ENCODE measurements around the gene ACTN1. TPM values are rescaled to one million over a fixed set of nuclear protein-coding genes. Genes with fewer than 3 reads are reported as not detected.

The ACTN1 gene
- total RNA-seq, 1 donor, result 447 TPM

DNA sequence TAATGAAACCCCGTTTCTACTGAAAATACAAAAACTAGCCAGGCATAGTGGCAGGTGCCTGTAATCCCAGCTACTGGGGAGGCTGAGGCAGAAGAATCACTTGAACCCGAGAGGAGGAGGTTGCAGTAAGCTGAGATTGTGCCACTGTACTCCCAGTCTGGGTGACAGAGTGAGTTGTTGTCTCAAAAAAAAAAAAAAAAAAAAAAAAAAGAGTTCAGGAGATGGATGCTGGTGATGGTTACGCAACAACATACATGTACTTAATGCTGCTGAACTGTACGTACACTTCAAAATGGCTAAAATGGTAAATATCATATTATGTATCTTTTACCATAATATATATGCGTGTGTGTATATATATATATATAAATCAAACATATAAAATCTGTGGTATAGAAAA, 29.0 kb downstream of the ACTN1 start:
- DNase-seq (ENCODE audit: insufficient read length, low spot score, missing footprints), result no peak
- H3K36me3 ChIP-seq (ENCODE audit: insufficient read depth, low read length), result peaks cover 20% of the 10 kb centered on the region
- peak overlapping the region; percentile 84 for H3K27ac ChIP-seq (ENCODE audit: low read depth, low read length)

DNA sequence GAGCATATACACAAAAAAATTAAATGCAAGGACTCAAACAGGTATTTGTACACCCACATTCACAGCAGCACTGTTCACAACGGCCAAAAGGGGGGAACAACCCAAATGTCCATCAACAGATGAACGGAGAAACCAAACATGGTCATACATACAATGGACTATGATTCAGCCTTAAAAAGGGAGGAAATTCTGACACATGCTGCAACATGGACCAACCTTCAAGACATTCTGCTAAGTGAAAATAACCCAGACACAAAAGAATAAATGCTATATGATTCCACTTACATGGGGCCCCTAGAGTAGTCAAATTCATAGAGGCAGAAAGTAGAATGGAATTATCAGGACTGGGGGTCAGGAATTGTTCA, 29.5 kb downstream of the ACTN1 start:
- peak overlapping the region; percentile 84 for H3K27ac ChIP-seq (ENCODE audit: low read depth, low read length)
- H3K4me2 ChIP-seq (ENCODE audit: insufficient read depth, low read length), result peak overlapping the region; percentile 45
- no peak overlapping the region for H2AFZ ChIP-seq (ENCODE audit: low read length)
- DNase-seq (ENCODE audit: insufficient read length, low spot score, missing footprints), result no peak
- peaks cover 94% of the 10 kb centered on the region for H3K4me1 ChIP-seq (ENCODE audit: insufficient read depth, low read length)
- H3K9me3 ChIP-seq (ENCODE audit: low read depth, low read length), result no peaks in the 10 kb centered on the region
- H3K4me3 ChIP-seq (ENCODE audit: insufficient read depth, low read length), result no peak overlapping the region
- H4K20me1 ChIP-seq (ENCODE audit: insufficient read depth, low read length), result peaks cover 76% of the 10 kb centered on the region
- H3K27me3 ChIP-seq (ENCODE audit: insufficient read depth, low read length), result no peaks in the 10 kb centered on the region
- H3K79me2 ChIP-seq (ENCODE audit: insufficient read depth, low read length), result peaks cover 98% of the 10 kb centered on the region
- peaks cover 20% of the 10 kb centered on the region for H3K36me3 ChIP-seq (ENCODE audit: insufficient read depth, low read length)
- TF ChIP-seq, protein P1, sequence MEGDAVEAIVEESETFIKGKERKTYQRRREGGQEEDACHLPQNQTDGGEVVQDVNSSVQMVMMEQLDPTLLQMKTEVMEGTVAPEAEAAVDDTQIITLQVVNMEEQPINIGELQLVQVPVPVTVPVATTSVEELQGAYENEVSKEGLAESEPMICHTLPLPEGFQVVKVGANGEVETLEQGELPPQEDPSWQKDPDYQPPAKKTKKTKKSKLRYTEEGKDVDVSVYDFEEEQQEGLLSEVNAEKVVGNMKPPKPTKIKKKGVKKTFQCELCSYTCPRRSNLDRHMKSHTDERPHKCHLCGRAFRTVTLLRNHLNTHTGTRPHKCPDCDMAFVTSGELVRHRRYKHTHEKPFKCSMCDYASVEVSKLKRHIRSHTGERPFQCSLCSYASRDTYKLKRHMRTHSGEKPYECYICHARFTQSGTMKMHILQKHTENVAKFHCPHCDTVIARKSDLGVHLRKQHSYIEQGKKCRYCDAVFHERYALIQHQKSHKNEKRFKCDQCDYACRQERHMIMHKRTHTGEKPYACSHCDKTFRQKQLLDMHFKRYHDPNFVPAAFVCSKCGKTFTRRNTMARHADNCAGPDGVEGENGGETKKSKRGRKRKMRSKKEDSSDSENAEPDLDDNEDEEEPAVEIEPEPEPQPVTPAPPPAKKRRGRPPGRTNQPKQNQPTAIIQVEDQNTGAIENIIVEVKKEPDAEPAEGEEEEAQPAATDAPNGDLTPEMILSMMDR (IDR thresholded peaks at IDR 0.05; ENCODE audit: extremely low read depth, low read depth, low read length), result no peak

More for the DNA sequence above, 29.0 kb downstream of the ACTN1 start:
- H3K27me3 ChIP-seq (ENCODE audit: insufficient read depth, low read length), result no peaks in the 10 kb centered on the region
- peaks cover 94% of the 10 kb centered on the region for H3K4me1 ChIP-seq (ENCODE audit: insufficient read depth, low read length)
- H4K20me1 ChIP-seq (ENCODE audit: insufficient read depth, low read length), result peaks cover 81% of the 10 kb centered on the region
- TF ChIP-seq, protein P1 (IDR thresholded peaks at IDR 0.05; ENCODE audit: extremely low read depth, low read depth, low read length), result no peak
- no peak overlapping the region for H2AFZ ChIP-seq (ENCODE audit: low read length)
- no peak overlapping the region for H3K4me2 ChIP-seq (ENCODE audit: insufficient read depth, low read length)
- H3K79me2 ChIP-seq (ENCODE audit: insufficient read depth, low read length), result peaks cover 98% of the 10 kb centered on the region
- no peaks in the 10 kb centered on the region for H3K9me3 ChIP-seq (ENCODE audit: low read depth, low read length)
- no peak overlapping the region for H3K4me3 ChIP-seq (ENCODE audit: insufficient read depth, low read length)

DNA sequence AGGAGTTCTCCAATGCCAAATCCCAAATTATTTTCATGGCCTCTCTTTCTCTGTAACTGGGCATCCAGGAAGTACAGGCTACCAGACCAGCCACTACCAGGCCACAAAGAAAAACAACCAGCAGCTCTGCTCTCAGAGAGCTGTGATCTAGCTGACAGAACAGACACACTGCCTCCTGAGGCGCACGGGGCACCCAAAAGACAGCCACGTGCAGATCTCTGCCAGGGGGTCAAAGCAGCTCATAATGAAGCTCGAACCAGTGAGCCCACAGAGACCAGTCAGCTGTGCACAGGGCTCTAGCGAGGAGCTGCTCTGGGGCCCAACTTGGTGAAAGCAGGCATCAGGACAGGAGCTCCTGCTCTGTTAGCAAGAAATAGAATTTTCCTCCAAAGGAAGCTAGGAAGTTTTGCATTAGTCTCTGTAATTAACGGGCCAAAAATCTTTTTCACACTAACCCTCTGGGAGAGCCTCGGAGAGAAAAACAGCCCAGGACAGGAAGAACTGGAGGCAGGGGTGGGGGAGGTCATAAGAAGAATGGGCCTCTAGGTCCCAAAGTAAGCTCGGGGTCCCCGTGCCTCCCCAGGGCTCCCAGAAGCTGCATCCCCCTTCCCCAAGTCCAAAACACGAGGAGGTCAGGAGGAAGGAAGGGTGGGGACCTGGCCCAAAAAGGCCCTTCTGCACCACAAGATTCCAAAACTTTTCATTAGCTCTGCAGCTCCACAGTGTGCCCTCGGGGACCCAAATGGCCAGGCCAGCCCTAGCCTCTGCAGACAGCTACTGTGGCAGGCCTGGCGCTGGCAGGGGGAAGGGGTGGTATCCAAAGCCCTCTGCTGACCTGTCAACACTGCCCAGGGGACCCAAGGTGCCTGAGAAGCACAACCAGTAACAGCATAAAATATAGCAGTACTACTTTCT, 30.2 kb downstream of the ACTN1 start:
- H3K4me2 ChIP-seq (ENCODE audit: insufficient read depth, low read length), result peak overlapping the region; percentile 45
- H3K27ac ChIP-seq (ENCODE audit: low read depth, low read length), result peak overlapping the region; percentile 84
- TF ChIP-seq, protein P1 (IDR thresholded peaks at IDR 0.05; ENCODE audit: extremely low read depth, low read depth, low read length), result no peak
- peaks cover 20% of the 10 kb centered on the region for H3K36me3 ChIP-seq (ENCODE audit: insufficient read depth, low read length)
- H3K27me3 ChIP-seq (ENCODE audit: insufficient read depth, low read length), result no peaks in the 10 kb centered on the region
- H2AFZ ChIP-seq (ENCODE audit: low read length), result no peak overlapping the region
- peaks cover 79% of the 10 kb centered on the region for H4K20me1 ChIP-seq (ENCODE audit: insufficient read depth, low read length)
- H3K79me2 ChIP-seq (ENCODE audit: insufficient read depth, low read length), result peaks cover 98% of the 10 kb centered on the region
- H3K4me3 ChIP-seq (ENCODE audit: insufficient read depth, low read length), result no peak overlapping the region
- no peaks in the 10 kb centered on the region for H3K9me3 ChIP-seq (ENCODE audit: low read depth, low read length)
- DNase-seq (ENCODE audit: insufficient read length, low spot score, missing footprints), result no peak
- H3K4me1 ChIP-seq (ENCODE audit: insufficient read depth, low read length), result peaks cover 96% of the 10 kb centered on the region

DNA sequence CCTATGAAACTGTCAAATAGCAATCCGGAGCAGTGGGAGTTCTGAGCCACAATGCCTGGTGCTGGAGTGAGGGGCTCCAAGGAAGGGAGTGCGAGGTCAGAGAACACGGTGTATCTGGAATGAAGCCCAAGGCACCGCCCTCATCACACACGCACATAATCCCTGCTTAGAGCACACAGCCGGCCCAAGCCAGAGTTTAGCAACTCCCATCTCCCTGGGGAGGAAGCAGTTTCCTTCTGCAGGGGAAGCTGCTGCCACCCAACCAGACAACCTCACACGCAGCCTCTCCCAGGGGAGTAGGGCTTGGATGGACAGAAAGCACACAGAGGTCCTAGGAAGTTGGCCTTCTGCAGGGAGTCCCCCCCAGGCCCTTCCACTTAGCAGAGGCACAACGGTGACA, 31.3 kb downstream of the ACTN1 start:
- H3K4me2 ChIP-seq (ENCODE audit: insufficient read depth, low read length), result peak overlapping the region; percentile 68
- H3K36me3 ChIP-seq (ENCODE audit: insufficient read depth, low read length), result peaks cover 26% of the 10 kb centered on the region
- peak; percentile 74 for DNase-seq (ENCODE audit: insufficient read length, low spot score, missing footprints)
- H3K9me3 ChIP-seq (ENCODE audit: low read depth, low read length), result no peaks in the 10 kb centered on the region
- peaks cover 99% of the 10 kb centered on the region for H3K79me2 ChIP-seq (ENCODE audit: insufficient read depth, low read length)
- no peak overlapping the region for H2AFZ ChIP-seq (ENCODE audit: low read length)
- H4K20me1 ChIP-seq (ENCODE audit: insufficient read depth, low read length), result peaks cover 83% of the 10 kb centered on the region
- H3K4me1 ChIP-seq (ENCODE audit: insufficient read depth, low read length), result peaks cover 97% of the 10 kb centered on the region
- peak overlapping the region; percentile 20 for H3K4me3 ChIP-seq (ENCODE audit: insufficient read depth, low read length)
- no peaks in the 10 kb centered on the region for H3K27me3 ChIP-seq (ENCODE audit: insufficient read depth, low read length)
- peak overlapping the region; percentile 84 for H3K27ac ChIP-seq (ENCODE audit: low read depth, low read length)
- TF ChIP-seq, protein P1 (IDR thresholded peaks at IDR 0.05; ENCODE audit: extremely low read depth, low read depth, low read length), result no peak
